ENCODE data around the gene PAK5.

Gene PAK5

DNA sequence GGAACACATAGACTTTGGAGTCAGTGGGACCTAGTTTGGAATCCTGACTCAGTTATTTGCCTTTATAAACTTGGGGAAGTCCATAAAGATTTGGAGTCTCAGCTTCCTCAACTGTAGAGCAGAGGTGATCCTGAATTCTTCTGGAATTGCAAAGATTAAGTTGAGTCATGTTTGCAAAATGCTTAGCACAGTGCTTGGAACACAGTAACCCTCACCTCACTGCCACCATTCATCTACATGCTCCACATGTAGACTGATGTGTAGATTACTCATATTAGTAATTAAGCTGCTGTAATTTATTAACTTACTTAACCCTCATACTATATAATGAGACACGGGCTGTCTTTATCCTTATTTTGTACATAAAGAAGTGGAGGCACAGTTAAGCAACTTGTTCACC lies 263.0 kb downstream of the PAK5 start:
- no peak for DNase-seq (ENCODE audit: low read depth in 2 of 2)

DNA sequence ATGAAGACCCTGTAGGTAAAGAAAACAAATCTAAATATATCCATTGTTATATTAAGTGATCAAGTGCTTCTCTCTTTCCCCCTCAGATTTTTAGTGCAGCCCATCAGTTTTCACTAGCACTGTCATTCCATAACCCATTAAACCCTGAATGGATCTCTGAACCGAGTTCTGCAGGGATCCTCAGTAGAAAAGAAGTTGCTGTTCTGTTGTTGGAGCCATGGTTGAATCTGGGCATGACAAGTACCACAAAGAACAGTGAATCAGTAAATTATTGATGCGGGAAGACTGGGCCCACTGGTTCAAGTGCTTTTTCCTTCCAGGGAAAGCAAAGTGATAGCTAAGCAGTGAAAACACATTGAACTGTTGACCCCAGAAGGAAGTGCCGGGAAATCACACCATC lies 264.1 kb downstream of the PAK5 start:
- no peak for DNase-seq (ENCODE audit: low read depth in 2 of 2)

DNA sequence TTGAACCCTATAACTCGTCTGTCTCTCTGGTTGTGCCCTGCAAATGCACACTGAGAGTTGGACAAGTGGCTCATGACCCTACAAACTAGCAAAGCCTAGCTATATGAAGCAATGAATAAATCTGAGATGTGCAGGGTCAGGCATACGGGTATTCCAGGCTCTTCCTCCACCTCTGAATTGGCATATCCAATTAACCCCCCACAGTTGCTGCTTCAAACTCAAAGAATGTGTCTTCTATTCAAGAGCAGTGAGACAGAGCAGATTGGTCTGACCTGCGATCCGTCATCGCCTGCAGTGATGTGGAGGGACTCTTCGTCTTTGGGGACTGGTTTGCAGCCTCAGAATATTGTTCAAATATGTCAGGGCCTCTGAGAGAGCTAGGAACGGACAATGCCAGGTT lies 264.7 kb downstream of the PAK5 start:
- DNase-seq (ENCODE audit: low read depth in 2 of 2): no peak

DNA sequence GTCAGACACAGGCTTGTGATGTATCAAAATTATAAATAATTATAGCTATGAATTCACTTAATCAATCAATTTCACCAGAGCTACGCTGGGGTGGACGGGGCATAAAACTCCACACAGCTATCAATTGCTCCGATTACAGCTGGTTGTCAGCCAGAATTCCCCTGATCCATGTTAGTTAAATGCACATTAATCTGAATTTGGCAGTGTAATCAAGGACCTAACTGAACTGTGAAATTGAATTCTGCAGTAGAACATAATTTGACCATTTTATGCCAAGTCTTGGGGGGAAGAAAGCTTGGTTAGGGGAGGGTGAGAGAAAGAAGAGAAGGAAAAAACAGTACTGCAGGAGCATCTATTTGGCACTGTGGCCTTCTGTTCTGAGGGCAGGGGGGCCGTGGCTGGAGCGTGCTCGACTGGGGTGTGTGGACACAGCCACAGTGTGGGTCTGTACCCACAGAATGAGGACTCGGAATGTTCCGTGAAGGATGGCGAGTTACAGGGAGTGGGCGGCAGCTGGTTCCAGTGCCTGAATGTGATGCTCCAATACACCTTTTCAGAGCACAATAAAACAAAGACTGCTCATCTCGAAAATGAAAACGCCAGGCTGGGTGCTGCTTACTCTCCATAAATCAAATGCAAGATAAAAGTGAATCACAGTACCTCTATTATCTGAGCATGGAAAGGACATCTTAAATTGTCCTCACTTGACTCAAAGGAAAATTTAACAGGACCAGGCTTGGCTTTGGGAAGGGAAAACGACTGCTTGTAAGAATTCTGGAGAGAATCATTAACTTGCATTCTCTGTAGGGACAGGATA lies 265.3 kb downstream of the PAK5 start:
- DNase-seq (ENCODE audit: low read depth in 2 of 2): no peak

DNA sequence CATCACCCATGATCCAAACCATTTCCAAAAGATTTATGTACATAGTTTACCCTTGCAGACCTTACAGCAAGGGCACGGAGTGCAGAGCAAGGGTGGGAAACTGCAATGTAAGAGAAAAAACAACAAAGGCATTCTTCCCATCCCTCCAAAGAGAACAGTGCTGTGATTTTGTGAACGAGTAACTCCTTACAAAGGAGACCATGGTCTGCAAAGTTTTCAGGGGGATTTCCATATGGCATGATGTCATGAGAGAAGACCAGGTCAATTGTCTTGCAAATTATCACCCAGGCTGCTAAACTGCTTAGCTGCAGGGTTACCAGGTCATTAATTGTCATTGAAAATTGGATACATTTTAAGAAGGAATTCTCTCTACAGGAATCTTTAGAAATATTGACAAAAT lies 266.2 kb downstream of the PAK5 start:
- no peak for DNase-seq (ENCODE audit: low read depth in 2 of 2)

DNA sequence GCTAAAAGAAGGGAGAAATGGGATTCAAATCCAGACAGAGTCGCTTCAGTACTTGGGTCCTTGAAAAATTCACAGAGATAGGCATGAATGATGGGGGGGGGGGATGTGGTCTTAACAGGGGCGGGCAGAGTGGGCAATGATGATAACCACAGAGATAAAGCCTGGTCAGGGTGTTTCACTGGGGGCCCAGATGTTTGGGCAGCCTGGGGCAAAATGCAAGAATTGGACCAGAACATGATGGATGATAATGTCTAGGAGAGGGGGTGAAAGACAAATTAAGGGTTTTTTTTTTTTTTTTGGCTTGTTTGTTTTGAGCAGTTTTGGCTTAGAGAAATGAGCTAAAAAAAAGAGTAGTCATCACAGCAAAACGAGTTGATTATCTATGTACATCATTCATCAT lies 267.1 kb downstream of the PAK5 start:
- no peak for DNase-seq (ENCODE audit: low read depth in 2 of 2)

DNA sequence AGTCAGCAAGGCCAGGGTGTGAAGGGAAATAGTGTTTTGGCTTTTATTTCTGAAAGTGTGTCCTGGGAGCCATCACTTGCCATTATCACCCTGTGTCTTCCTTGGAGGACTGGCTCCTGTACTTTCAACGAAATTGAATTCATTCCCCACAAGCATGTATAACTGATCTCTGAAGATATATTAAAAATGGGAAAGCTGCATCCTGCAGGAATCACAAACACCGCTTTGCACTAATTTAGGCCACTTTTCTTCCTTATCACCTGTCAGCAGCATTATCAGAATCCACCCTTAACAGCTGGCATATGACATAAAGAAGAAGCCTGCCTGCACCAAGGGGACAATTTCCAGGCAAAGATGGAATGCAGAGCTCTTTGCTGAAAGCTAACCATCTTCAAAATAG lies 268.3 kb downstream of the PAK5 start:
- DNase-seq (ENCODE audit: low read depth in 2 of 2): no peak

DNA sequence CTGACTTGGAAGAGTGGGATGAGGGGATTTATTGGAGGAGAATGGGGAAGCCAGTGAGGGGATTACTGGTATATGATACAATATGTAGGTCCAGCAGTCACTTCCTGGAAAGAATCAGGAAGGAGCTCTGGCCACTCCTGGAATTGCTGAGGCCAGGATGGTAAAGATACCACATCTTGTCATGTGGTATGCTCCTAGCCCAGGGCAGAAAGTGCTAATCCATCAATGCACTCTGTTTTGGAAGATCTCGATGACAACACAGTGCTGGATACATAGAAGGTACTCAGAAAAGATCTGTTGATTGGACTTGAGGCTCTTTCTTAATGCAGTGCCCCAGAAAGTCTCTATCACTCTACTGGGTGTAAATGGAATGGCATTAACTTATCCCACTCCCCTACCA lies 271.9 kb downstream of the PAK5 start:
- DNase-seq (ENCODE audit: low read depth in 2 of 2): no peak

DNA sequence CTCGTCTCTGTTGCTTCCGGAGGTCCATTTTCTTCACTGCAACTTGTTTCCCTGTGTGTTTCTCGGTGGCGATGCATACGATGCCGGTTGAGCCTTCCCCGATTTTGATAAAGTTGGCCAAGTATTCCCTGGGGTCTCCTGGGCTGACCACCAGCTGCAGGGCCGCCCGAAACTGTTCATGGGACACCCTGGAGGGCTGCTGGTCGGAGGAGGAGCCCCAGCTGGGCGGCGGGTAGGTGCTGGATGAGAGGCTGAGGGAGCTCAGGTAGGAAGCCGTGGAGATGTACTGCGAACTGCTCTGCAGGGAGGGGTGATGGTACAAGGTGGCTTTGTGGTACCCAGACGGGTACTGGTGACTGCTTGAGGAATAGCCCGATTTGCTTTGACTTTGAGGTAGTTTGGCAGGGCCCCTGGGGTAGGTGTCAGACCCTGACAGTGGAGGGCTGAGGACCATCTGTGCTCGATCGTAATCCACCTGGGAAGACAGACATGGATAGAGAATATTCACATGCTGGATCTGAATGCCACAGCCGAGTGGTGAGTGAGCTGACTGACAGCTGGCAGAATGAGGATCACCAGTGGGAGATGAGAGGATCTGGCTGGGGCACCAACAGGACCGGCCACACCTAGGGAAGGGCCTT lies 272.8 kb downstream of the PAK5 start:
- no peak for DNase-seq (ENCODE audit: low read depth in 2 of 2)

DNA sequence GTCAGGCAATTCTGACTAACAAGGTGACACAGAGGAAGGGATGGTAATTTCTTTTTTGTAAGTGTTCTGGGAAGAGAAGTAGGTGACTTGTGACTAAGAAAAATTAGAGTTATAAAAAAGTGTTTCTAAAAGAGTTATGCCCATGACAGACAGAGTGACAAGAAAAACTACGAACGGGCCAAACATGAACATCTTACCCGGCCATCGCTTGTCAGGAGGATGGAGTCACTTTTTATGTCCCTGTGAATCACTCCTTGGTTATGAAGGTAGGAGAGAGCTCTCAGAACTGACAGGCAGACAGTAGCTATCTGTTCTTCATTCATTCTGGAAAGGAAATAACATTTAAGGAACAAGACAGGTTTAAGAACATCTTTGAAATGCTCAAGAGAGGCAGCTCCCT lies 281.5 kb downstream of the PAK5 start:
- no peak for DNase-seq (ENCODE audit: low read depth in 2 of 2)

DNA sequence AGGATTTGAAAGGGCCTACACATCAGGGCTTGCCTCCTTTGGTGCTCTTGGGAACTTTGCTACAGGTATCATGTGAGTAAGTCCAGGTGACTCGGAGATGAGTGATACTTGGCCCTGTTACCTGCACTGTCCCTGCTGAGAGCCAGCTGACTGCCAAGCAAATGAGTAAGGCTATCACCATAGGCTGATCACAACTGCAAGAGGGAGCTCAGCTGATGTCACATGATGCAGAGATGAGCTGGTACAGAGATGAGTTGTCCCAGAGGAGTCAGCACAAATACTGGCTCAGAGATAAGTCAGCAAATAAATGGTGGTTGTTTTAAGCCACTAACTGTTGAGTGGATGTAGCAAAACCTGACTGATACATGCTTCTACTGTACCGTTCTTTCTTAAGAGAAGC lies 283.1 kb downstream of the PAK5 start:
- DNase-seq (ENCODE audit: low read depth in 2 of 2): no peak

DNA sequence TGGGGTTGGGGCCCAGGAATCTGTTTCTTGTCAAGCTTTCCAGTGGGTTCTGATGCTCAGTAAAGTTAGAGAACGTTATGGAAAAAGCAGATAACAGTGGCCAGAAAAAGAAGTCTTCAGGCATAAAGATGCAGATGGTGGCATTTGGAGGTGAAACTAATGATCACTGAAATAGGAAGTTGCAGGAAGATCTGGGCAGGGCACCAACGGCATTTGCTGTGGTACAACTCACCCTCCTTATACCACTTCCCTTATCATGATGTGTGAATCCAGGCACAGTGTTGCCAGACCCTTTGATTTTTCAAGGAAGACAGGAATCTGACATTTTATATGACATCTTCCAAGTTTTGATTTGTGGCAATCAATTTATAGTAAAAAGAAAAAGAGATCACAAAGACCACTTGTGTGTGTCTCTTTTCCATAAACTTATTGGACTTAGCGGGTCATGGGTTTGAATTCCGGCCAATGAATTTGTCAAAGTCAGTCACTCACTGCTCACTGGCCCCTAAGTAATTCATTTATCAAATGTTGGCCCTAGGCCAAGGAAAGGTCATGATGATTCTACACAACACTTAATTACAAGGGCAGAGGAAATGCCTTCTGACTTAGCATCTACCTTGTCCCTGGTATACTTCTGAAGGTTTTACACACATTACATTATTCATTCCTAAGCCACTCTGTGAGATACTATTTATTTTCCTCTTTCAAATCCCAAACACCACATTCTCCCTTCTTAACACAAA lies 286.9 kb downstream of the PAK5 start:
- DNase-seq (ENCODE audit: low read depth in 2 of 2): no peak

DNA sequence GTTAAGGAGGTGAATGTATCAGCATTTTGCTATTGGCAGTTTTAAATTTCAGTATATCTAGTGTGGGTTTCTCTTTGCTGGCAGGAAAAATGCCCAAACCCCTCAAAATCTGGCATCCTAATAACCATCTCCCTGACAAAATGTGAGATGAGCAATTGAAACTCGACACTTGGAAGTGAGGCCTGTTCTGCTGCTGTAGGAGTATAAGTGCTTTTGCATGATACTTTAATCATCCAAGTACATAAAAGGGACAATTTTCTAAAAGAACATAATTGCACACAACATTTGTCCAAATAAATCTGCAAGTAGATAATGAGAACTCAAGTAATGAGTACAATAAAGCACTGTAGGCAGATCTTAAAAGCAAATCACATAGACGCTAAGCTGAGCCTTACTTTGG lies 288.0 kb downstream of the PAK5 start:
- no peak for DNase-seq (ENCODE audit: low read depth in 2 of 2)

DNA sequence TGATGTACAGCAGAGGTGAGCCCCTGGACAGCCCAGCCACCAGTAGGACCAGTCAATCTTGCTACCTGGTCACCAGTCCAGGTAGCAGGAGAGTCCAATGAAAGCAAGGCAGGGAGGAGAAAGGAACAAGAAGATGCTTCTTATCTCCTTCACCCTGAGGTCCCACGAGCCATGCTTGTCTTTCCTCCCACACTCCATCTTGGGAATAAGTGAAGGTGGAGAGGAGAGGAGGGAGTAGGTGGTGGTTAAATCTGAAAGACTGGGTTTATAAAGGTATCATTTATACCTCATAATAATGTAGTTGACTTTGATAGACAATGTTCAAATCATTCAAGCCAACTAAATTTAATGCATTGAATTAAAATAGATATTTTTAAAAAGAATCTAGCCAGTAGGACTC lies 288.6 kb downstream of the PAK5 start:
- DNase-seq (ENCODE audit: low read depth in 2 of 2): no peak

DNA sequence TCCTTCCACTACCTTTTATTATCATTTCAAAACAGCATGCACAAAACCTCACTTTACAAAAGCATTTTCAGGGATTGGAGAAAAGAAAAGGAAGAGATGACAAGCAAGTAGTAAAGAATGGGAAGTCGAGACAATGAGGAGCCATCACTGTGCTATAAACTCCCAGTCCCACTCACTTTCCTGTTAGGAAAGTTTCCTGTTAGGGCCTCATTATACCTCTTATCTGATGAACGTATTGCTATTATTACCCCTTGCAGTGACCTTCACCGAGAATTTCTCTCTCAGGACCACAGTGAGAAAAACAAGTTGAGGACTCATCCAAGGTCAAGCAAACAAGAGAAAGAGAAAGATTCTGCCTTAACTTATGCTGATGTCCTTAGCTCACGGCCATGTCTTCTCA lies 295.7 kb downstream of the PAK5 start:
- DNase-seq (ENCODE audit: low read depth in 2 of 2): no peak

DNA sequence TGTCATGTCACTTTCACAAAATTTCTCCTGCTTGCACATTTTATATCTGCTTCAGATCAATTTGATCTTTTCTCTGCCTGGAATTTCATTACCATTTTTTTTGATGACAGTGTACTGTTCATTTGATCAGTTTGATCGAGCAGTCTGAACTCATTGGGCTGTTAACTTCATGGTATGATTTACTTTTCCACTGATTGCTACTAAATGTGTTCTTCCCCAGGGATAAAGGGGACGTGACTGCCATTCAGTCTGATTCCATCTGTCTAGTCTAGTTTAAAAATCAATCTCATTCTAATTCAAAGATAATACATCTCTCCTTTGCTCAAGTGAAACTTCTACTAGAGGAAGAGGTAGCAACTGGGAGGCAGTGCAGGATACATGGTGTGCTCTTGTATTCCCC lies 303.4 kb downstream of the PAK5 start:
- no peak for DNase-seq (ENCODE audit: low read depth in 2 of 2)

DNA sequence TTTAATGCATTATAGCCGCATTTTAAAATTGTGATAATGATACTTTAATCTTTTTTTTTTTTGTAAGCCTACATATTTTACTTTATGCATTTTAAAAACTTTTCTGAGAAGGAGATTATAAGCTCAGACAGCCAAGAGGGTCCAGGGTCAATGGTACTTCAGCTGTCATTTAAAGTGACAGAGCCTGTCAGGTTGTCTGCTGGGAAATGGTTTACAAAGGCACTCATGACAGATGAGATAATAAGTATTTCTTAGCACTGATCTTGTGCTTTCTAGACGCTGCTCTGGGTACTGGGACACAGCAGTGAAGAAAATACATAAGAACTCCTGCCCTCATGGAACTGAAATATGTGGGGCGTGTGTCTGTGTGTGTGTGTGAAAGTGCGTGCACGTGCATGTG lies 304.9 kb downstream of the PAK5 start:
- no peak for DNase-seq (ENCODE audit: low read depth in 2 of 2)

DNA sequence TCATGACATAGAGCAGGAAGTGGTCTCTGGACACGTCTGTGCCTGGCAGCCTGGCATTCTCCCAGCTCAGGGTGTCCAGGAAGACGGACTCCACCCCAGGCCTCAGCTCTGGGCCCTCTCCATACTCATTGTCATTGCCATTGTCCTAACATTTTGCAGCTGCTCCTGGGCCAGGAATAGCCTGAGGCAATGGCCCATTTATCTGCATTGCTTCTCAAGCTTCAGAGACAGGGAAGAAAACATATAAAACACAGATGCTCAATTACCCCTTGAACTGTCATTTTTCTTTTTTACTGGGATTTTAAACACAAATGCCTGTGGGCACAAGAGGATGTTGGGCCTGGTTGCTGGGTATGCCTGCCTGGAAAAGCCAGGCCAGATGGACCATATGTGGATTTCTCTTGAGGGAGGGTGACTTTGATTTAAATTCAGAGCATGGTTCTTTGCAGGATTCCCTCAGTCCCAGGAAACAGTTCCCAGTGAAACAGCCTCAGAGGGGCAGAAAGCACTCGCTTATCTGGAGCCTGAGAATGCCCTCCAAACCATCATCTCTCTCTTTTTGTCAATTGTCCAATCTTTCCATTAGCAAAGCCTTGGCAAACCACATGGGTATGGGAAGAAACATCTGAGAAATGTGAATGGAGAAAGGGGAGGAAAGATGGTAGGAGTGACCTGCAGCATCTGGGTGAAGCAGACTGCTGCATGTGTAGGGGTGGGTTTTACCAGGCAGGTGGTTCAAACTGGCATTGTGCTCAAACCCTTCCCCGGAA lies 306.6 kb downstream of the PAK5 start:
- DNase-seq (ENCODE audit: low read depth in 2 of 2): no peak

DNA sequence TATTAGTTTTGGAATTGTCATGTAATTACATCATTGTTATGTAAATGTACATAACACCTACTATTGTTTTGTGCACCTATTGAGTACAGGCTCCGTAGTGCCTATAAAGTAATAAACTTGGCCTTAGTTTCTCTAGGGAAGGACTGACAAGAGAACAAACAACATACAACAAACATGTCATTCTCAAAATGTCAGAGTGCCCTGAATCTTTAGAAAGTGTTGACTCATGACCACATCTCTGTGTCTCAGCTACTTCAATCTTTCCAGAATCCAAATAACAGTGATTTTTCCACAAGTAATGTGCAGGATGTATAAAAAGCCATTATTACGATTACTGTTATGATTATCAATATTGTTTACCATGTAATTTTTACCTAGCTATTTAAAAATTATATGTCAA lies 307.3 kb downstream of the PAK5 start:
- DNase-seq (ENCODE audit: low read depth in 2 of 2): no peak

DNA sequence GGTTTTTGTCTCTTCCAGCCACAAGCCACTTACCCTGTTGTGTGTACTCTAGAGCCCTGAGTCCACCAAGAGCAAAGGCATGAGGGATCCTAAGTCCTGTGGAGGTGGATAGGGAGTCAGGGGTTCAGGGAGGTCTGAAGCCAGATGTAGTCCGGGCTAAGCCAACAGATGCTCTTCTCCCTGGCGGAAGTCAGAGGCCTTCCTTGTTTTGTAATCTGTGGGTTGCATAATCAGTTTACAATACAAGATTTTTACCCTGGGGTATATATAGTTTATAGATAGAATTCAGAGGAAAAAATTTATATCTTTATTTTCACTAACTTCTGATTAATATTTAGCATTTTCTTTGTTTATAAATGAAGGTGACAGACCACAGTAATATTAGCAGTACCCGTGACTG lies 315.2 kb downstream of the PAK5 start:
- DNase-seq (ENCODE audit: low read depth in 2 of 2): no peak

DNA sequence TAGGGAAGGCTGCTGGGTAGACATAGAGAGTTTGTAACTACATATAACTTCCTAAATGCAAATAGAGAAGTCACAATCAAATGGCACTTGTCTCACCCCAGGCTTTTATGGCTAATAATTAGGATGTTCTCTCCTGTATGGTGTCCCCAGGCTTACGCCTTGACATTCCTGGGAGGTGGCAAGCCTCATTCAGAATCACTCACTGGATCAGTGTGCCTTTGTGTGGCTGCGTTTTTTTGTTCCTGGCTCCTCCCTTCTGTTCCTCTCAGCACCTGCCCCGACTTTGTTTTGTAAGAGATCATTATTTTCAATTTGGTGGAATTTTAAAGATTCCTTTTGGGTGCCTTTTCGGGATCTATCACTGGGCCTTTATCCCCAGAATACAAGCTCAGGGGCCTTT lies 318.8 kb downstream of the PAK5 start:
- no peak for DNase-seq (ENCODE audit: low read depth in 2 of 2)

DNA sequence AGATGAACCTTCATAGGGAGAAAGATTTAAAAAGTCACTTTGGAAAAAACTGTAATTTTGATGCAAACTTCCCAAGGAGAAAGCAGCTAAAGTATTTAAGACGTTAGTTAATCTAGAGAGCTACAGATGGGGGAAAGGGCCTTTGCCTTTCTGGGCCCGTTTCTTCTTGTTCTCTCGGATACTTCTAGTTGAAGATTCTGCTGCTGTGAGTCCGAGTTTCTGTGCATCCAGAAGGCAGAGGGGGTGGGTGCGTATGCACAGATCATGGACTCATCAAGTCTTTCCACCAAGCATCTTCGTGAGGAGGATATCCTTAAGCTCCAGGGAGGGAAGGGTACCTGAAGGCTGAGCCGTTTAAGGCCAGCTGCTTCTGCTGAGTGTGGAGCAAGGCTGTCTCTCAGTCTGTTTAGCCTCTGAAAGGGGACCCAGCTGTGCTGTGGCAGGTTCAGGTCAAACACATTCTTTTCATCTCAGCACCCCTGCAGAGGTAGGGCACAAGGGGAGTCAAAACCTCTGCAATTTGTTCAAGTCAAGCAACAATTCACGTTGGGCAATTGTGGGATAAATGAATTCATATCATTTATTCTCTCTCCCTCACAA lies 320.2 kb downstream of the PAK5 start:
- DNase-seq (ENCODE audit: low read depth in 2 of 2): no peak
